Measurements from ENCODE around the gene HRK.

Gene HRK

DNA sequence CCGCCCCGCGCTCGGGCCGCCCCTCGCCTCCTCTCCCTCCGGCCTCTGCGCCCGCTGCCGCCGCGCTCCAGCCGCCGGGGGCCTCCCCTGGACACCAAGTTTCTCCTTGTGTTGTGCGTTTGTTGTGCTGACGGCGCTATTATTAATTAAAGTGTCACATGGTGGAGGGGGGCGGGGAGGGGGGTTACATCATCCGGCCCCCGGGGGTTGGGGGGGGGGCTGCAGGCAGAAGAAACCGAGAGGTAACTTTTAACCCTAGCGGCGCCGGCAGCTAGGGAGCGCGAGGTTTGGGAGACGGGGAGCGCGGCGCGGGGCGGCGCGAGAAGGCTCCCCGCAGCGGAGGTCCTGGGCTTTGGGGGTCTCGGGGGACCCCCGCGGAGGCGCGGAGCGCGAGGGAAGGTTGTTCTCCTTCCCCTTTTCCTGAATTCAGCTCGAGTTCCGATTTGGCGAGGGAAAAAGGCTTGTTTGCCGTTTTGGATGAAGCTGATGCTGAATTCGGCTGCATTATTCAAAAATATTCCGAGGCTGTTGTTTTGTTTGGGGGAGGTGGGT, at the start of gene HRK:
TSS of gene HRK (minus strand) at position 117 of the 552 bp plus-strand sequence. CDS start 134 bp downstream, outside the sequence.
- no peak for DNase-seq

DNA sequence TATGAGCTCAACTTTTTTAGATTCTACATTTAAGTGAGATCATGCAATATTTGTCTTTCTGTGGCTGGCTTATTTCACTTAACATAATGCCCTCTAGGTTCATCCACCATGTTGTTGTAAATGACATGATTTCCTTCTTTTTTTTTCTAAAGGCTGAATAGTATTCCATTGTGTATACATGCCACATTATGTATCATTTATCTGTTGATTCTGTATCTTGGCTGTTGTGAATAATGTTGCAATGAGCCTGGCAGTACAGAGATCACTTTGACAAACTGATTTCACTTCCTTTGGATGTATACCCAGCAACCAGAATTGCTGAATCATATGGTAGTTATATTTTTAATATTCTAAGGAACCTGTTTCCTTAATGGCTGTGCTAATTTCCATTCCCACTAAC, 48.6 kb upstream of the HRK start:
- no peak overlapping the region for H3K27ac ChIP-seq
- H3K36me3 ChIP-seq, result peaks cover 19 to 27% (median 27%) of the 10 kb centered on the region in 3 donors
- H3K9me3 ChIP-seq, result no peaks in the 10 kb centered on the region
- no peaks in the 10 kb centered on the region for H3K27me3 ChIP-seq
- H3K4me1 ChIP-seq, result peaks cover 0 to 41% (median 15%) of the 10 kb centered on the region in 4 donors
- no peak for TF ChIP-seq CTCF (IDR thresholded peaks at IDR 0.05)
- DNase-seq, result no peak
- intact Hi-C loops (cut with DNase I; ENCODE audit: low total_unique reads), result no loop called here
- H3K4me3 ChIP-seq, result no peak overlapping the region

More for the DNA sequence above, at the start of gene HRK:
- no peak within 1 kb of the TSS for H3K27ac ChIP-seq
- peaks cover 0 to 82% of the 10 kb centered on the region in 2 donors for H3K27me3 ChIP-seq
- H3K9me3 ChIP-seq, result no peaks in the 10 kb centered on the region
- H3K36me3 ChIP-seq, result no peaks in the 10 kb centered on the region
- H3K4me3 ChIP-seq, result peak within 1 kb of the TSS; percentile 38 to 45
- TF ChIP-seq CTCF (IDR thresholded peaks at IDR 0.05), result no peak
- intact Hi-C loops (cut with DNase I; ENCODE audit: low total_unique reads), result no loop called here
- H3K4me1 ChIP-seq, result peaks cover 5 to 47% (median 36%) of the 10 kb centered on the region in 4 donors

- Histone ChIP-seq H3K27me3 (no peaks in the 10 kb centered on the region), H3K27ac (no peak overlapping the region), H3K4me3 (no peak overlapping the region), H3K9me3 (no peaks in the 10 kb centered on the region), H3K36me3 (peaks cover 19 to 27% (median 27%) of the 10 kb centered on the region in 3 donors), H3K4me1 (peaks cover 0 to 40% (median 14%) of the 10 kb centered on the region in 4 donors)
- intact Hi-C loops (cut with DNase I; ENCODE audit: low total_unique reads), result no loop called here
- DNase-seq, result no peak
- TF ChIP-seq CTCF (IDR thresholded peaks at IDR 0.05), result no peak
These were observed 47.3 kb upstream of the HRK start for GRCh38 chr12:116928504-116928903.

DNA sequence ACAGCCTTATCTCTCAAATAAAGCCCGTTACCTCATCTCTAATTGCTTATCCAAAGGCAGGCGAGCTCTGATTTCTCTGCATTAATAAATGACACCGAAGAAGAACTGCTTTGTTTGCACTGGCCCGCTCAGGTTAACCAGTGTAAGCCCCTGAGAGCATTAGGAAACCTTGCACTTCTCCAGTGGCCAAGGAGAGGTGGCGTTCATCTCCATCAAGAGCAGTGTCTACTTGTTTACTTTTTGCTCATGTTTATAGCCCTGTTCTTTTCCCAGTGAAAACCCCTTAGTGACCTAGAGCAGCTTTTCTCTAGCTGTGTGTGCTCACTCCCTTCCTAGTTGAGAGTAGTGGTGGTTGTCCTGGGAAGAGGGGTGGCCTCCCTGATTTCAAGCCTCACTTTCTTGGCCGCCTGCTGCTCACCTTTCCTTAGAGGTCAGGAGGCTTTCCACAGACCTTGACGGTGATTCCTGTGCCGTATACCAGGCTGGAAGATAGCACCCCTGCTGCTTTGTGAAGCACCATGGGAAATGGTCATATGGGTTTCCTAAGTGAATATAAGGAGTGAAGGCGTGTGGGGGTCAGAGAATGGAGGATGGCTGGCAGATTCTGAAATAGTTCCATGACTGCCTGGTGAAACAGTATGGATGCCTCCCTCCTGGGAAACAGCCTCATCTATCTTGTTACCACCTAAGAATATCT, 46.2 kb upstream of the HRK start:
- H3K4me3 ChIP-seq, result peak overlapping the region in 1 of 2 donors; percentile 15
- H3K4me1 ChIP-seq, result peaks cover 0 to 31% (median 9%) of the 10 kb centered on the region in 4 donors
- H3K27me3 ChIP-seq, result no peaks in the 10 kb centered on the region
- H3K36me3 ChIP-seq, result peaks cover 19 to 27% (median 27%) of the 10 kb centered on the region in 3 donors
- peak overlapping the region in 1 of 2 donors; percentile 34 for H3K27ac ChIP-seq
- DNase-seq, result no peak
- no peaks in the 10 kb centered on the region for H3K9me3 ChIP-seq
- intact Hi-C loops (cut with DNase I; ENCODE audit: low total_unique reads), result no loop called here
- no peak for TF ChIP-seq CTCF (IDR thresholded peaks at IDR 0.05)

- no peak for DNase-seq
- Histone ChIP-seq H3K9me3 (no peaks in the 10 kb centered on the region), H3K4me3 (peak overlapping the region in 1 of 2 donors; percentile 15), H3K36me3 (peaks cover 19 to 27% (median 27%) of the 10 kb centered on the region in 3 donors), H3K27ac (peak overlapping the region; percentile 34 to 42), H3K4me1 (peaks cover 0 to 31% (median 9%) of the 10 kb centered on the region in 4 donors), H3K27me3 (no peaks in the 10 kb centered on the region)
- no peak for TF ChIP-seq CTCF (IDR thresholded peaks at IDR 0.05)
- intact Hi-C loops (cut with DNase I; ENCODE audit: low total_unique reads), result no loop called here
These were observed 45.3 kb upstream of the HRK start for GRCh38 chr12:116926283-116927243.

All from tibial artery (tissue), 4 donors.